ENCODE results near the gene CROCC2. TPM values are rescaled to one million over a fixed set of nuclear protein-coding genes. Genes with fewer than 3 reads are reported as not detected.
A peak's percentile ranks its signal among the peaks of the same experiment; 100 is the strongest.

Gene CROCC2
- total and polyA plus RNA-seq, 7 donors: under 0.01 to 0.09 TPM; not detected in 5

- Histone ChIP-seq H3K27ac (no peak overlapping the region), H3K4me3 (no peak overlapping the region), H3K36me3 (no peaks in the 10 kb centered on the region), H3K9me3 (no peaks in the 10 kb centered on the region), H3K27me3 (no peaks in the 10 kb centered on the region), H3K4me1 (no peaks in the 10 kb centered on the region)
- intact Hi-C loops (cut with DNase I): no loop called here
- TF ChIP-seq CTCF (IDR thresholded peaks at IDR 0.05): no peak
- TF ChIP-seq POLR2AphosphoS5 (IDR thresholded peaks at IDR 0.05): no peak
- TF ChIP-seq EP300 (IDR thresholded peaks at IDR 0.05): no peak
- no peak for TF ChIP-seq POLR2A (IDR thresholded peaks at IDR 0.05)
- 95% methylated on average over 20 of the region's 20 CpGs for WGBS, 2 donors
- DNase-seq: peak; percentile 32
Observed at GRCh38 chr2:241019441-241020139, 113.5 kb downstream of the CROCC2 start.

- Histone ChIP-seq H3K27ac (no peak overlapping the region), H3K4me3 (no peak overlapping the region), H3K4me1 (no peaks in the 10 kb centered on the region), H3K9me3 (peaks cover 0 to 5% (median 0%) of the 10 kb centered on the region in 4 donors), H3K36me3 (no peaks in the 10 kb centered on the region), H3K27me3 (no peaks in the 10 kb centered on the region)
- peak; percentile 49 for DNase-seq
- no peak for TF ChIP-seq CTCF (IDR thresholded peaks at IDR 0.05)
- TF ChIP-seq POLR2A (IDR thresholded peaks at IDR 0.05): no peak
- no peak for TF ChIP-seq EP300 (IDR thresholded peaks at IDR 0.05)
- no peak for TF ChIP-seq POLR2AphosphoS5 (IDR thresholded peaks at IDR 0.05)
- intact Hi-C loops (cut with DNase I): no loop called here
- 96 to 97% methylated on average over 10 of the region's 10 CpGs for WGBS, 2 donors
Observed at GRCh38 chr2:241020201-241020600, 114.1 kb downstream of the CROCC2 start.

GRCh38 chr2:241020629-241021190, 114.6 kb downstream of the CROCC2 start:
- Histone ChIP-seq H3K36me3 (no peaks in the 10 kb centered on the region), H3K9me3 (peaks cover 0 to 10% (median 0%) of the 10 kb centered on the region in 4 donors), H3K4me3 (no peak overlapping the region), H3K27me3 (no peaks in the 10 kb centered on the region), H3K27ac (no peak overlapping the region), H3K4me1 (no peaks in the 10 kb centered on the region)
- peak; percentile 40 for DNase-seq
- 84 to 88% methylated on average over 8 of the region's 8 CpGs for WGBS, 2 donors
- no peak for TF ChIP-seq POLR2AphosphoS5 (IDR thresholded peaks at IDR 0.05)
- TF ChIP-seq EP300 (IDR thresholded peaks at IDR 0.05): no peak
- TF ChIP-seq POLR2A (IDR thresholded peaks at IDR 0.05): no peak
- no peak for TF ChIP-seq CTCF (IDR thresholded peaks at IDR 0.05)
- intact Hi-C loops (cut with DNase I): no loop called here

- intact Hi-C loops (cut with DNase I): no loop called here
- no peak for DNase-seq
- H3K9me3 ChIP-seq: peaks cover 0 to 11% (median 3%) of the 10 kb centered on the region in 4 donors
- no peaks in the 10 kb centered on the region for H3K4me1 ChIP-seq
- H3K27me3 ChIP-seq: no peaks in the 10 kb centered on the region
- H3K4me3 ChIP-seq: no peak overlapping the region
- WGBS, 2 donors: 46 to 66% methylated on average over 1 of the region's 1 CpG
- H3K27ac ChIP-seq: no peak overlapping the region
- no peaks in the 10 kb centered on the region for H3K36me3 ChIP-seq
- TF ChIP-seq EP300 (IDR thresholded peaks at IDR 0.05) (no peak), CTCF (IDR thresholded peaks at IDR 0.05) (no peak), POLR2AphosphoS5 (IDR thresholded peaks at IDR 0.05) (no peak), POLR2A (IDR thresholded peaks at IDR 0.05) (no peak)
Observed at GRCh38 chr2:241025639-241026038, 119.5 kb downstream of the CROCC2 start.

All from sigmoid colon (tissue), 7 donors.